HG02981 (cell line): ENCODE results near the gene ERN1.

Source experiments
- ATAC-seq: cut with Tn5 transposase; IDR thresholded peaks from one replicate; pipeline ENCODE4 v1.9.1; 2021; ENCODE audit warnings: mild to moderate bottlenecking, moderate library complexity; ENCODE audit not compliant: unreplicated experiment

ERN1 gene

DNA sequence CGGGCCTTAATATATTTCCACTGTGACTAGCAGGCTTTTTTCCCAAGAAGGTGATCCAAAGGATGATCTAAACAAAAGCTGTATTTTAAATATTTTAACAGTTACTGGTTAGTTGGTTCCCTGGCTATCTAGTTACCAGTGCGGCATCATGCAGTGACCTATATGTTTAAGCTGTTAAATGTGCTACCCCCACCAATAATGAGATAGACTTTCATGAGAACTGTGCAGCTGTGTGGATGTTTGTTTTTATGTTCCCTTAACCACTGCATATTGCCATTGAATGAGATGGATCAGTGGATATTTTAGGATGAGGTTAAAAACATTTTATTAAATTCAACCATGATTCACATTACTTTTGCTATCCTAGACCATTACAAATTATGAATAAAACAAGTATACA, 16.9 kb downstream of the ERN1 start:
- no peak for ATAC-seq

DNA sequence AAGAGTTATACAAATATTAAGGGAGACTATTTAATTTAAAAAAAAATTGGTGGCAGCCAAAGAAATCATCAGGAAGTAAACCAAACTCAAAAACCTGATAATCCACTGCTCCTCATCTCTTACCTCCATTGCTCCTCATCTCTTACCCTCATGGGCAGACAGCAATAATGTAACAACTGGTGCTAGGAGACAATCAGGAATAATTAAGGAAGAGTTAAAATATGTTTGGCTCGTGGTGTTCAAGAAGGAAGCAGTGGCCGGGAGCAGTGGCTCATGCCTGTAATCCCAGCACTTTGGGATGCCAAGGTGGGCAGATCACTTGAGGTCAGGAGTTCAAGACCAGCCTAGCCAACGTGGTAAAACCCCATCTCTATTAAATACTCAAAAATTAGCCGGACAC, 18.1 kb downstream of the ERN1 start:
- ATAC-seq, result no peak

DNA sequence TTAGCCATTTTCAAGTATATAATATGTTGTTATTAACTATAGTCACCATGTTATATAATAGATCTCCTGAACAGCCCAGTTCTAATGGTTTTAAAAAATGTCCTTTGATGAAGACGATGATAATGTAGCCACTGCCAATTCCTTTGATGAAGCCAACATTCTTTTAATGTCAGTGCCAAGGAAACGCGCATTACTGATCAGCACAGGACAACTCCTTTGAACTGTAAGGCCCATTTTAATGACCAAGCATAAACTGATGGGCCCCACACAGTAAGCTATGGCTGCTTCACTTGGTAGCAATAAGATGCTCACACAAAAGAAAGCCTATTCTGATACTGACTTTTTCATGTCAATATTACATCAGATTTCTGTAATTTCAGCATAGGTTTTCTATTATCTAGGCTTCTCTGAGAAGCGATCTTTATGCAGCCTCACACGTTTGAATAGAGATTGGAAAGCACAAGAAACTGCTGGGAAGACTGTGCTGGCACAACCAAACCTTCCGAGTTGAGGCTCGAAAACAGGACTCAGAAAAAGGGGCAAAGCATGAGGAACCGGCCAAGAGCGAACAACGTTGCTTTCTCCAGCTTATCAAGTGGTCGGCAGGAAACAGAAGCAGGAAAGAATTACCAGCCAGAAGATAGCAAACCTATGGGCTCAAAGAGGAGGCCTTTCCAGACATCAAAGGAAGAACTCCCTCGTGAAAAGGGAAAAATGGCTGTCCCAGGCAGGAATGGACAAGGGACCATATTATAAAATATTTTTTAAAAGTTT, 19.4 kb downstream of the ERN1 start:
- no peak for ATAC-seq

DNA sequence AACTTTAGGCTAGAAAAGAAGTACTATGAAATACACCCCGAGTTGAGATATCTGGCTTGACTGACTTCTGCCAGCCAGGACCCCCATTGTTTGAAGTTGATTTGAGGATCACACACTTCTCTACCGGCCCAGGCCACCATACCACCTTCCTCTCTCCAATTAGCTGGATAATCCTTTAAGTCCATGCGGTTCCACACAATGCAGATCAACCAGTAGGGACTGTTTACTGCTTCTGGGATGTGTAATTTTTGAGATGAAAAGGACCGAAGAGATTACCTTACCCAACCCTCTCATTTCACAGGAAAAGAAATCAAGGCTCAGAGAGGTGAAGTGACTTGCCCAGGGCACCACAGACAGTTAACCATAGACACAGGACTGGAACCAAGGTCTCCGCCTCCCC, 20.5 kb downstream of the ERN1 start:
- no peak for ATAC-seq

DNA sequence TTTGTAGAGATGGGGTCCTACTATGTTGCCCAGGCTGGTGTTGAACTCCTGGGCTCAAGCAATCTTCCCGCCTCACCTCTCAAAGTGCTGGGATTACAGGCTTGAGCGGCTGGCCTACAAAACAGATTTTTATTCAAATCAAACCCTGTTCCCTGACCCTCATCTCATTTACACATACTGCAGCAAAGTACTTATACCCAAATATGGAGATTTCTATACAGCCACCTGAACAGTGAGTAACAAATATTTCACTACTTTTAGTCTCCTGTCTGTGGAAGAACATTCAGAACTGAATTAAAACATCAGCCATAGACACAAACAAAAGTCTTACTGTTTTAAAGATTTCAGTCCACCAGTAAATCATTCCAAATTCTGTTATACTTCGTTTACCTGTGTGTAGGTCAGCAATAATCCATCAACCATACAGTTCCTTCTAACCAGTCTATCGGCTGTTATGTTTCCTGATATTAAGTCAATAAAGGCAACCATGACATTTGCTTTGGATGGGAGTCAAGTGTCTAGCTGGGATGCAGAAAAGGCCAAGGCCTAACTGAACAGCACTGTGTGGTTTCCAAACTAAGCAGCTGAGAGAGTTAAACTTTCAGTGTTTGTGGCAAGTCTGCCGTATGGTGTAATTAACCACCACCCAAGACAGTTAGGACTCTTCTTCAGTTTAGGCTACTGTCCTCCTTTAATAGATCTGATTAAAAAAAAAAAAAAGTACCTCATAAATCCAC, 22.3 kb downstream of the ERN1 start:
- no peak for ATAC-seq

DNA sequence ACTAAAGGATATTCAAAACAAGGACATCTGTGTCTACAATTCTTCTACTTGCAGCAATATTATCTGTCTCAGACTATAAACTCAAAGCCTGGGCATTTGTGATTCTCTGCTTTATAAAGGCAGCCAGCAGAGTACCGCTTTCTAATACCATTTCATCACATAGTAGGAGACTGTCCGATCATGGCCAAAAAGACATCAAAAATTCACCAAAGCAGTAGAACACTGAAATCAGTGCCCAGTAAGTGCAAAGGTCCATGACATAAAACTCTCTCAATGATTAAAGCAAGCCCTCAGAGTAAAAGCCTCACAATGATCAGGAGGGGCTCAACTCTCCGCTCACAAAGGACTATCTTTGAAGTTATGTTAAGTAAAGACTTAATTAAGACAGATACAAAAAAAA, 23.0 kb downstream of the ERN1 start:
- no peak for ATAC-seq

DNA sequence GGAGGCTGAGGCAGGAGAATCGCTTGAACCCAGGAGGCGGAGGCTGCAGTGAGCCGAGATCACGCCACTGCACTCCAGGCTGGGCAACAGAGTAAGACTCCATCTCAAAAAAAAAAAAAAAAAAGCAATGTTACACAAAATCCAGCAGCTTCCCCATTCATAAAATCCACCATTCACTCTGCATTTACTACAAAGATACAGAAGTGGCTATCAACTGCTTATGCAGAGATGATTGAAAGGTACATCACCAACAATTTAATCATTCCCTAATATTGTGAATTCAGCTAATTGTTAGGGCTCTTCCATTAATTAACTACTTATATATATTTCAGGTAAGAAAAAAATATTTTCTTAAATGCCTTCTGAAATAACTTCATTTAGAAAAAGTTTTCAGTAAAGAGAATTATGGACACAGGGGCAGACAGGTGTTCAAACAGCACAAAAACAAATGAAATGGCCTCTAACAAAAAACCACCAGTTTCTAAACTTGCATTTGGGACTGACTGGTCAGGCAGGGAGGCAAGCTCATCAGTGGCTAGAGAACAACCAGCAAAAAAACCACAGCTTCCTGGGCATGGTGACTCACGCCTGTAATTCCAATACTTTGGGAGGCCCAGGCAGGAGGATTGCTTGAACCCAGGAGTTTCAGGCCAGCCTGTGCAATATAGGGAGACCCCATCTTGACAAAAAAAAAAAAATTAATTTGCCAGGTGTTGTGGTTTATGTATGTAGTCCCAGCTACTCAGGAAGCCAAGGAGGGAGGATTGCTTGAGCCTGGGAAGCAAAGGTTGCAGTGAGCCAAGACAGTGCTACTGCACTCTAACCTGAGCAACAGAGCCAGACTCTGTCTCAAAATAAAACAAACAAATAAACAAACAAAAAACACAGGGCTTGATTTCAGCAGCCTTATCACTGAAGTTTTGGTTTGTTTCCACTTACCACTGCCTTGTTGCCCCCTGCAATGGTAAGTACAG, 26.3 kb downstream of the ERN1 start:
- no peak for ATAC-seq

DNA sequence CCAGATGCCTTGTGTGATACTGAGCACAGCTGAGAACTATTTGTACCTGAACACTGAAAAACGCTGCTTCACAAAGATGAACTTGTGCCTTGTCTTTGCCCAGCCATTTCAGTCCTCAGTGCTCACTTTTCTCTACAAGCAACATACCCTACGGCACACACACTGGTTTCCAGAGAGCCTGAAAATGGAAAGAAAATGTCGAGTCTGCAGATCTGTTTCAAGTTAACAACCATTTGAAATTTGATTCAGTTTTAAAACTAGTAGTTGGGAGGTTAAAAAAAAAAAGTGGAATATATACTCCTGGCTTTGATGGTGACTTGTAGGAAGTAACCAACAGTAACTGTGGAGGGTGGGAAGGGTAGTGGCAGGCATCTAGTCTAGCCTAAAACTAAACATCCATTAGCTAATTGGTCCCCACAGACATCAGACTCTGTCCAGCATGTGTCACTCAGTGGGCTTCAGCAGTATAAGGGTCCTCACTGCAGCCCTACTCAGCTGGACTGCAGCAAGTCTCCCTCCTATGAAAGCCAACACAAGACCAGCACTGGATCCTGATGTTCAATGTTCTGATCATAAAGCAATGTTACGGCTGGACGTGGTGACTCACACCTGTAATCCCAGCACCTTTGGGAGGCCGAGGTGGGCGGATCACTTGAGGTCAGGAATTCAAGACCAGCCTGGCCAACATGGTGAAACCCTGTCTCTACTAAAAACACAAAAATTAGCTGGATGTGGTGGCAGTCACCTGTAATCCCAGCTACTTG, 27.1 kb downstream of the ERN1 start:
- ATAC-seq, result no peak

DNA sequence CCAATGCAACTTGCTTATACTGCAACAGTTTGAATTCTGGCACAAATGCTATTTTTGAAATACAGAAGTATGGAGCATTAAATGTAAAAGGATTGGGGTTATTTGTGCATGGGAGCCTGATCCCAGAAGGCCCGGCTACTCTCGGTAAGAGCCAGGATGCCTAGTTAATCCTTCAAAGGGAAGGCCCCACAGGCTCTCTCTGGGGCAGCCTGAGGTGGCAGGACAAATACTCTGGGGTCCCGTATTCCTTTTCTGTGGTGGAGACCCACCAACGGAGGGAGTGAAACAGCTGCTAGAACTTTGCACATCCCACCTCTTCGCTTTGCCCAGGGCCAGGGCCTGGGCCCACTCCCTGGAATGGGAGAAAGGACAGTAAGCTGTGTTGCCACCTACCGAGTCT, 30.4 kb downstream of the ERN1 start:
- no peak for ATAC-seq

DNA sequence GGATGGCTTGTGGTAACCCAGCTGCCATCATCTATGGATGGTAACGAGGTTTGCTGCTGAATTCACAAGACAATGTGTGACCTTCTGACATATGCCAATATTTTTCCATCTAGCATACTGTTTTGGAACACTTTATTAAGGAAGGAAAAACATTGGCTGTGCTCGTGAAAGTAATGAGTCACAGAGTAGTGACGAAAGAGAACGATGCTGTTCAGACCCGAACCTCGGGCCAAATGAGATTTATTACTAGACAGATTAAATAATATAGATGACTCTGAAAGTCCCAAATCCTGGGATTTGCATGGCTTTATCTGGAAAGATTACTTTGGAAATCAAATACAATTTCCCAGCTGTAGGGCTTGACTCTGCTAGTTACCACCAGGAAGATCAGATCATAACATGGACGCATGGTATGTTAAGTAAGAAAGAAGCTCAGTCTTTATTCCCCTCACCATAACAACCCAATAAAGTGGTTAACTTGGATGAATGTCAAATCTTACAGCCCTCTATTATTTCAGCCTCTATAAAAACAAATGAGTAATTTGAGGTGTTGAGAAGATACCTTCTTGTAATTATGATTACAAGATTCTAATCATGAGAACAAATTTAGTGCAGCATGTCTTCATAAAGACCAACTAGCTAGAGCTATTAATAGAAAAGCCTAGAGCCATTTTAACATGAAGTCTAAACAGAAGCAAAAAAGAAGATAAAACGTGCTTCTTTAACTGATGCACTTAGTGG, 32.6 kb downstream of the ERN1 start:
- ATAC-seq, result no peak

DNA sequence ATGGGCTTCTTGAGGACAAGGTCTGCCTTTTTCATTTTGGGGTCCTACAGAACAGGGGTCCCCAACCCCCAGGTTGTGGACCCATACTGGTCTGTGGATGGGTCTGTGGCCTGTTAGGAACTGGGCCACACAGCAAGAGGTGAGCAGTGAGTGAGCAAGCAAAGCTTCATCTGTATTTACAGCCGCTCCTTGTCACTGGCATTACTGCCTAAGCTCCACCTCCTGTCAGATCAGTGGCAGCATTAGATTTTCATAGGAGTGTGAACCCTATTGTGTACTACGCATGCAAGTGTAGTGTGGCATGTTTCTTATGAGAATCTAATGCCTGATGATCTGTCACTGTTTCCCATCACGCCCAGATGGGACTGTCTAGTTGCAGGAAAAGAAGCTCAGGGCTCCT, 33.9 kb downstream of the ERN1 start:
- ATAC-seq, result no peak

DNA sequence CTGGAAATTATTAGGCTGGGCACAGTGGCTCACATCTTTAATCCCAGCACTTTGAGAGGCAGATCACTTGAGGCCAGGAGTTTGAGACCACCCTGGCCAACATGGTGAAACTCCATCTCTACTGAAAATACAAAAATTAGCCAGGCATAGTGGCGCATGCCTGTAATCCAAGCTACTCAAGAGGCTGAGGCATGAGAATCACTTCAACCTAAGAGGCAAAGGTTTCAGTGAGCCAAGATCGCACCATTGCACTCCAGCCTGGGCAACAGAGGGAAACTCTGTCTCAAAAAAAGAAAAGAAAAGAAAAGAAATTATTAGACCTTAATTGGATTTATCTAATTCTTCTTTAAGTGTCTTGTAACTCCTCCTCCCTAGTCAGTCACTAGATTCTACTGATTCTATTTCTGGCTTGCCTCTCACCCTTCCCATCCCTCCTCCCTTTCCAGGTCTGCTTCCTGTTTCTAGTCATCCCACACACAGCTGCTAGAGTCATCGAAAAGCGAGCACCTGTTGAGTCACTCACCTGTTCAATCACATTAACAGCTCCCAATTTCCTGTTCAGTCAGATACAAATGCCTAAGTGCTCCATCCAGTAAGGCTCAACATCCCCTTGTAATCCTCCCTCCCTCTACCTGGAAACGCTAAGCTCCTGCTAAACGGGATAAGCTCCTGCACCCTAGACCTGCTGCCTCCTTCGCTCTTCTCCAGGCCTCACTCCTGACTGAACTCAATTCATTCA, 34.6 kb downstream of the ERN1 start:
- ATAC-seq, result no peak

DNA sequence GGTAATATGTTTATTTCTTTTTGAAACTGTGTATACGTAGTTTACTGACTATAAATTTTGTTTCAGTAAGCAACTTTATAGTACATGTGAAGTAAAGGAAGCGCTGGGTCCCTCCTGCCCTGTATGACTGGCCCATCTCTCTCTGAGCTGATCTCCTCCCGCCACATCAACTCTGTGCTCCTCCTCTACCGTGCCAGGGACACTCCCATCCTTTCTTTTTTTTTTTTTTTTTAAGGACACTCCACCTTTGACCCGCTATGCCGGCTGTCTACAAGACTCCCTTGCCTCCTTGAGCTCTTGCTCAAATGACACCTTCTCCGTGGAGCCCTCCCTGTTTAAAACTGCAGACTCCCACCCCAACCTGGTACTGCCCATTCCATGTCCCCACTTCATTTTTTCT, 35.5 kb downstream of the ERN1 start:
- no peak for ATAC-seq

DNA sequence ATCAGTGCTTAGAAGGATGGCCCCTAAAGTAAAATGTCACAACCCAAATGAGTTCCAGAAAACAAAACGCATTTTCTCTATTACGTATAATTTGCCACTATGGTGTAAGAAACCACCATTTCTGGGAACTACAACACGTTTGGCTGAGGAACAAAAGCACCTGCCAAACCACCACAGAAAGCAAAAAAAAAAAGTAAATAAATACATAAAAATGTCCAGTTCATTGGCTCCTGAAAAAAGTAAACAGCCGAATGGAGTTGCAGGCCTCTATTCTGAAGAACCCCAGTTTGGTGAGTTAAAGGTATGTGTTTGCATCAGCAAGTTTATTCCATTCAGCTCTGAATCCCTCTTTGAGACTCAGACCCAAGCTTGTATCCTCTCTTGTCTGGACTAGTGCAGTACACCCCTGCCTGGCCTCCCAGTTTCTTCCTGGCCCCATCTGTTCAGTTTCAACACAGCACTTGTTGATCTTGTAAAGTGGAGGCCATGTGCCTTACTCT, 36.9 kb downstream of the ERN1 start:
- ATAC-seq, result no peak

DNA sequence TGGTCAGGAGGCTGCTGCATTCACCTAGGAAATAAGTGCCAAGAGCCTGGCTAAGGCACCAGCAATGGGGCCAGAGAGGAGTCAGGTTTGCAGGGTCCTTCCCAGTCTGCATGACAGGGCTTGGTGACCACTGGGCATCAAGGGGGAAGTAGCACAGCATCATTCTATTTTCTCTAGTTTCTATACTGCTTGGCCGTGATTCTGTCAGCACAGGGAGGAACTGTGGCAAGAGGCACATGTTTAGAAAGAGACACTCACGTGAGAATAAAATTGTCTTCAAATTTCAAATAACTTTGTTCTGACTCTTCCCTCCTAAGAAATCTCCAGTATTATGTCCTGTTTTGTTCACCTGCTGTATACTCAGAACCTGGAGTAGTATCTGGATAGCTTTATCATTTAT, 37.8 kb downstream of the ERN1 start:
- ATAC-seq, result no peak

DNA sequence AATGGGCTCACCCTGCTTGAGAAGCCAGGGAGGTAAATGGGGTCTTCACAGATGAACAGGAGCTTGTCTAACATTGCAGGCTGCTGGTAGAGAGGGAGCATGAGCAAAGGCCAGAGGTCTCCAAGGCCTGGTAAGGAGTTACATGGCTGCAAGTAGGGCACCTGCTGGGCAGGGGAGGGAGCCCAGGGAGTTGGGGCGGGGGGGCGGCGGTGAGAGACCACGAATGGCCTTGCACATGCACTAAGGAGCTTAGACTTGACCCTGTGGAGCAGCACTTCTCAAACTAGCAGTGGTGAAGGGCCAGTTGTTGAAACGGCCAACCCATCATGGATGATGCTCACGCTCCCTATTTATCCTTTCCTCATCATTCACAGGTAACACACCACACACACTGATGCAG, 38.4 kb downstream of the ERN1 start:
- ATAC-seq, result no peak

DNA sequence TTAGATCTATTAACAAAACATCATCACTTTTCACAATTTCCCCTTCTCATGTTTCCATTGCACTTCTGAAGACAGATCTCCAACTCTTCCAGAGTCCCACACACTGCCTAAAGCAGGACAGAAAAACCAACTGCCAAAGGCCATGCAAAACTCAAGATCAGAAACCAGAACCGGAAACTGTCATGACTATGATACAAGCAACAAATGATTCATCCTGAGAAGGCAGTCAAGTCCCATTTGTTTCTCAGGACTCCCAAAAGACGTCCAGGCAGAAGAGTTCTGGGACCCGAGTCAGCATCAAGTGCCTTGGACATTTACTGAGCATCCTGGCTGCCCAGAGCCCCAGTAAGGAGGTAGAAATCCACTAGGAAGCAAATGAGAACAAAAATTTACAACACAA, 38.8 kb downstream of the ERN1 start:
- no peak for ATAC-seq

DNA sequence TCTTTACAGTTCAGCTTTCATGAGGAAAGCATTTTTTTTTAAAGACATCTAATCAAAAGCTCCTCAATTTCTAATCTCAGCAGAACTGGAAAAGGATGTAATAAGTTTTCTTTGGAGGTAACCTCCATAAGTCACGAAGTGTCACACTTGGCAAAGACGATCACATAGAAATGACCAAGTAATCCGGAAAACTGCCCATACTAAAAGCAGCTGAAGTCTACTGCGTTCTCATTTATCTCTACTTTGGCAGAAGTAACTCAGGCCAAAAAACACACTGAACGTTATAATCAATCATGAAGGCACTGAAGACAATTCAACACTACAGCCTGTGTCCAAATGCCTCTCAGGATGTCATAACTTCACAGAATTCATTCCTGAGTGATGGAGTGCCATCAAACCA, 39.8 kb downstream of the ERN1 start:
- ATAC-seq, result no peak
